NCI-H1417 treated with DMSO at 0.1 percent for 48 hours (cell line): ENCODE measurements around the gene COL21A1.
"Not testable (repeated sequence)": the region's sequence is repeated elsewhere in the genome, so short reads cannot be mapped to it uniquely, and the experiment has no call there.

Experiments
- DNase-seq: peaks from one replicate; lab custom pipeline; 2025; lab: John Stamatoyannopoulos, UW

Gene COL21A1

DNA sequence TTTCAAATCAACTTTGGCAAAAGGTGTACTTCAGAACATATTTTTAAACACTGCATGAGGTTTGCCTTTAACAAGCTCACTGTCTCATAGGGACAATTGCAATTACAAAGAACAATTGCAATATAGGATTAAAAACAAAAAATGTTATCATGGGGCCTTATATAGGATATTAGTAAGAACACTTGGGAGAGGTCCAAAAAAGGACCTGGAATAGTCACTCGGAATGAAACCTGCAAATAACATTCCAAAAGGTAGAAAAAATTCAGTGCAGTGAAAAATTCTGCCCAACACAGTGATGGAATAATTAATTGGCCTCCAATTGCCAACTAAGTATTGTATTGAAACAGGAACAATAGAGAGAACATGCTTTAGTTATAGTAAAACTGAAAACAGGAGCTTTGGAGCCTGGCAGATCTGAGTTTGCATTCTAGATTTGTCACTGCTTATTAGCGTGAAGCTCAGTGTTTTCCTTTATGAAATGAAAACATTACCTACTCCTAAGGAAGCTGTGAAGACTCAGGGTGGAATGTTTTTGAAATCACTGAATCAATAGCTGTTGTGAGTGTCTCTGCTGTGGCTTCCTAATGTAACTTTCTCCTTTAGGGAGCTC lies 199.3 kb downstream of the COL21A1 start:
- DNase-seq, result no peak

DNA sequence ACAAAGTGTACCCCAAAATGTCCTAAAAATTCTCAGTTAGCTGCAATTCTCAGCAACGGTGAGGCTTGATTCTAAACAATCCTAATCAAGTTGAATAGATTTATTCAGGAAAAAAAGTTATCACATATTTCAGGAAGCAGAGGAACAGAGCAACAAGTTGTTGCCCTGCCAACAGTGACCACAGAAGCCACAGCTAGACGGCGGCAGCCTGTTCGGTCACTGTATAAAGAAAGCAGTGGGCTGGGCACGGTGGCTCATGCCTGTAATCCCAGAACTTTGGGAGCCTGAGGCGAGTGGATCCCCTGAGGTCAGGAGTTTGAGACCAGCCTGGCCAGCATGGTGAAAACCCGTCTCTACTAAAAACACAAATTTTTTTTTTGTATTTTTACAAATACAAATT lies 200.8 kb downstream of the COL21A1 start:
- no peak for DNase-seq

DNA sequence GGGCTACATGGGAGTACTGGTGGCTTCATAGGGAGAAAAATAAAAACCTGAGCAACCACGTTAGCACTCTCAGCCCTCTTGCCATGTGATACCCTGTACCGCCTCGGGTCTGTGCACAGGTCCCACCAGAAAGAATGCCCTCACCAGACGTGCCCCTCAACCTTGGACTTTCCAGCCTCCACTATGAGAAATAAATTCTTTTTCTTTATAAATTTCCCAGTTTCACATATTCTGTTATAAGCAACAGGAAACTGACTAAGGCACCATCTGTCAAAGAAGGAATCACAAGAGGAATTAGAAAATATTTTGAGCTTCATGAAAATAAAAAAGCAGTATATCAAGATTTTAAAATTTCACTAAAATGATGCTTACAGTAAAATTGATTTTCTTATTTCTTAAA lies 203.6 kb downstream of the COL21A1 start:
- no peak for DNase-seq

DNA sequence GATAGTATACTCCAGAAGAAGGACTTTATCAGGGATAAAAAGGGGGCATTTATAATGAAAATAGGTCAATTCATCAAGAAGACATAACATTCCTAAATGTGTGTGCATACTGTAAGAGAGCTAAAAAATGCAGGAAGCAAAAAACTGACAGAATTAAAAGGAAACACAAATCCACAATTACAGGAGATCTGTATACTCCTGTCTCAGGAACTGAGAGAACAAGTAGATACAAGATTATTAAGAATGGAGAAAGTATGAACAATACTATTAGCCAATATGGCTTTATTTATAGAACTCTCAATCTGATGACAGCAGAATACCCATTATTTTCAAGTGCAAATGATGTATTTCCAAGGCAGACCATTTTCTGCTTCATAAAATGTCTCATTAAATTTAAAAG lies 204.3 kb downstream of the COL21A1 start:
- DNase-seq, result no peak

DNA sequence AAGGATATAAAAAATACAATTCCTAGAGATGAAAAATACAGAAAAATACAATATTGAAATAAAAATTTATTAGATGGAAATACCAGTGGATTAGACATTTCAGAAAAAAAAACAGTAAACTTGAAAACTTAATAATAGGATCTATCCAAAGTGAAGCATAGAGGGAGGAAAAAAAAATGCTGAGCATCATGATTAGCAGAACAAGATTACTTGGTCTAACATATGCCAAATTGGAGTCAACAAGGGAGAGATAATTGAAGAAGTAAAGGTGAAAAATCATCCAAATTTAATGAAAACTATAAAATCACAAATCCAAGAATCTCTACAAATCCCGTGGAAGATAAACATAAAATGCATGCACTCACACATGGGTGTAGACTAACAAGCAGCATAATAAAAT lies 205.8 kb downstream of the COL21A1 start:
- no peak for DNase-seq

DNA sequence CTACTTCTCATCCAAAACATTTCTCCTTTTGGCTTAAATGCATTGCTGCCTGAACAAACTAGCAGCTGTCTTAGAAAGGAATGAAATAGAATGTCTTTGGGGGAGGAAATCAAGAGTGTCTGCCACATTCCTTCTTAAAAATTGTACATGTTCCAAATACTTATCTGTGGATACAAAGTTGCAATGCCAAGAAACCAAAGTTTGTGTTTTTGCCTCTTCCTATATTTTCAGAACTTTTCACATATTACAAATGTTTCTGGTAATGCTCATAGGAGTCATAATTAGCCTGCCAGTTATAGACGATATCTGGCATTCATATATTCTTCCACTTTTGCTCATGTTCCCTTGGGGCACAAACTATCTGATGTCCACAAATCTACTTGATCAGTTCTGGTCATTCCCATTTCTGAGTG lies 206.5 kb downstream of the COL21A1 start:
- no peak for DNase-seq

DNA sequence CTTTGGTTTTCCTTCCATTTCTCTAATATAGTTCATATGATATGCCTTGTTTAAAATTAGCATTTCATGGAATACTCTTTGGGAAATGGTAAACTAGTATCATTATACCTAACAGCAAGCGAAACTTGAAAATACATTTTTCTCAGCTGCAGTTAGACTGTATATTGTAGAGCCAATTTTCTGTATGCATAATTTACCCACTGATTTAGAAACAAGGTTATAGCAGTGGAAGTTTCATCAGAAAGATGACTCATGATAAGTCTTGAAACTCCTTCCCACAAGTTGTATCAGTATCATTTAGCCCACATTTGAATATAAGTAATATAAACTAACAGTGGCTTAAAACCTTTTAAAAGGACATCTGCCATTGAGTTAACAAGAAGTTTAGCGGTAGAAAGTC lies 207.2 kb downstream of the COL21A1 start:
- no peak for DNase-seq

DNA sequence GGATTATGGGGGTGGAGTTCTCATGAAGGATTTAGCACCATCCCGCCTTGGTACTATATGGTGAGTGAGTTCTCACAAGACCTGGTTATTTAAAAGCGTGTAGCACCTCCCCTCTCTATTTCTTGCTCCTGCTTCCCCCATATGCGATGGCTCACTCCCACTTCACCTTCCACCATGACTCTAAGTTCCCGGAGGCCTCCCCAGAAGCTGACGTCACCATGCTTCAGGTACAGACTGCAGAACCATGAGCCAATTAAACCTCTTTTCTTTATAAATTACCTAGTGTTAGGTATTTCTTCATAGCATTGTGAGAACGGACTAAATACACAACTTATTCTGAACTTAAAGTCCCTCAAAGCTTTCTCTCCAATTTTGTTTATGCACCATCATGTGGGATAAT lies 208.6 kb downstream of the COL21A1 start:
- no peak for DNase-seq

DNA sequence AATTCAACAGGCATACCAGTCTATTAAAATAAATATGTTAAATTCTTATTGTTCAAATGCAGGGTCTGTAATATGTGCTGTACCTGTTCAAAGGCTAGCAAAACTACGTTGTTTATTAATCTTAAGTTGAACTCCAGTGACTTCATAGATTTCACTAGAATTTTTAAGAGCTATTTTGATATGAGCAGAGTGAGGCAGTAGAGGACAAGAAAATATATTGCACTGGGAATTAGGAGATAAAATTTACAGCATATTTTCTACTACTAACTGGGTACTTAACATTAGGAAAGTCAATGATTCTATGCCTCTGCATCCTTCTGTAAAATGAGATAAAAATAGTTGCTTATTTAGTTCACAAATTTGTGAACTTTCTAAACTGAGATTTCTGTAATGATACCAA lies 209.8 kb downstream of the COL21A1 start:
- DNase-seq, result no peak

DNA sequence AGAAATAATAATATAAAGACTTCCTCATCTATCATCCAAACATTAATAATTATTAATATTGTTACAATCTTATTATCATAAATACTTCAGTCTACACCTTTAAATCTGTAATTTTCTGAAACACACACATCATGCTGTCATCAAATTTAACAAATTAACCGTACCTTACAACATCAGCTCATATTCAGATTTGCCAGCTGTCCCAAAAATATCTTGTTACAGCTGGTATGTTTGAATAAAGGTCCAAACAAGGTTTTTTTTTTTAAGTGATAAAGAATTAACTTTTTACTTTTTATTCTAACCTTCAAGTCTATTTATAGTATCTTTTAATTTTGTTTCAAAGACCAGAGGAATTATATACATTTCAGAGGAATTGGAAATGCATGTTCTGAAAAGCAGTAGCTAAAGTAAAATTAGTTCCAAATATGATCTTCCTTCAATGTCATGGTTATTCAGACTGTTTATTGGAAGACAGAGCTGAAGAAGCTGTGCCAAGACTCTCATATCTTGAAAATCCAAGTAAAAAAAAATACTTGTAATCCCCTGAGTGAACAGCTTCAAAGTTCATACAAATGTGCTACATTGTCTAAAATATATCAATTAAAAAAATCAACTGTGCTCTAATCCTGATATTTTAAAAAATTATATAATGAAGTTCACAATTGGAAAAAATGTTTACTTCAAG lies 210.3 kb downstream of the COL21A1 start:
- DNase-seq, result no peak

DNA sequence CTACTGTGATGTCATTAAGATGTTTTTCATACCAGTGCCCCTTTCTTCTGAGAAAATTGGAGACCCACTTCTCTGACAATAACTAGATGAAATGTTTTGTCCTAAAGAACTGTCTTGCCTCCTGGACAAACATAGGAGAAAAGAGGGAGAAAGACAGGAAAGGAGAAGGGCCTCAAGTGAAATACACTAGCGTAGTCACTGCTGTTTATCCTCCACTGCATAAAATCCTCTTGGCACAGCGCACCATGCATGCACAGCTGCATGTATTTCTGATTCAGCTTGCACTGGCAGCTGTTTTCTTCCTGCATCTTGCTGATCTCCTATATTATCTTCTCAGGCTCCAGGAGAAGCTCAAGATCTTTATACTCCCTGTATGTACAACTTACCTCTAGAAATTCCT lies 214.0 kb downstream of the COL21A1 start:
- DNase-seq, result no peak

DNA sequence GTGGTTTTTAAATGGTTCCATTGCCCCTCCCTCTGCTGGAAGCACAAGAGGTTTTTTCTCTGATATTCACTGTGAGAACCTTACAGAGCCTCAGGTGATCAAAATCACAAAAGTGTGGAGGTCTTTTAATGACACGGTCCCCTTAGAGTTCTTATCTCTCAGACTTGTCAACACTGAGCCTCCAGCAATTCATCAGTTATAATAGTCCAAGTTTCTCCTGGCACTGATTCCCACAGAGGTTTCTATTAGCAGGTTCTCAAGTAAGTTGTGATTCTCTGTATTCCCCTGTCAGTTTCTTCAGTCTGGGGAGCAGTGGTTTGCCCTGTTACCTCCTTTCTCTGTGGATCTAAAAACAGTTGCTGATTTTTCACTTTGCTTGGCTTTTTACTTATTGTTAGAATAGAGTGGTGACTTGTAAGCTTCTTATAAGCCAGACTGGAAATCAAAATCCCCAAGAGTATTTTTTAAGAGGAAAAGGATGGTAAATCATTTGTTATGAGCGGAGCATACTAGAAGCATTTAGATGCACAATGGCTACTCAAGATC lies 214.6 kb downstream of the COL21A1 start:
- no peak for DNase-seq

DNA sequence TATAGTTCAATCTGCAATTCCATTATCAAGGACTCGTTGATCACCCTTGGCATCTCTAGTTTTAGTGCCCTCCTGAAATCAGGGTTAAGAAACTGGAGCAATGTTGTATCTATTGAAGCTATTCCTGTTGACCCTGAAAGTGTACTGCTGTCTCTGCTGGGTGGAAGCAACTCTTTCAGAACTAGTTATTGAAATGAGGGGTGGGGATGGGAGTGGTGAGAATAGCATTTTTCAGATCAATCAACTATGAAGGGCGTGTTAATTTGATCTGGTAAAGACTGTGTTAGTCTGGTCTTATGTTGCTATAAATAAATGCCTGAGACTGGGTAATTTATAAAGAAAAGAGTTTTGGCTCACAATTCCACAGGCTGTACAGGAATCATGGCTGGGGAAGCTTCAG lies 219.5 kb downstream of the COL21A1 start:
- no peak for DNase-seq

DNA sequence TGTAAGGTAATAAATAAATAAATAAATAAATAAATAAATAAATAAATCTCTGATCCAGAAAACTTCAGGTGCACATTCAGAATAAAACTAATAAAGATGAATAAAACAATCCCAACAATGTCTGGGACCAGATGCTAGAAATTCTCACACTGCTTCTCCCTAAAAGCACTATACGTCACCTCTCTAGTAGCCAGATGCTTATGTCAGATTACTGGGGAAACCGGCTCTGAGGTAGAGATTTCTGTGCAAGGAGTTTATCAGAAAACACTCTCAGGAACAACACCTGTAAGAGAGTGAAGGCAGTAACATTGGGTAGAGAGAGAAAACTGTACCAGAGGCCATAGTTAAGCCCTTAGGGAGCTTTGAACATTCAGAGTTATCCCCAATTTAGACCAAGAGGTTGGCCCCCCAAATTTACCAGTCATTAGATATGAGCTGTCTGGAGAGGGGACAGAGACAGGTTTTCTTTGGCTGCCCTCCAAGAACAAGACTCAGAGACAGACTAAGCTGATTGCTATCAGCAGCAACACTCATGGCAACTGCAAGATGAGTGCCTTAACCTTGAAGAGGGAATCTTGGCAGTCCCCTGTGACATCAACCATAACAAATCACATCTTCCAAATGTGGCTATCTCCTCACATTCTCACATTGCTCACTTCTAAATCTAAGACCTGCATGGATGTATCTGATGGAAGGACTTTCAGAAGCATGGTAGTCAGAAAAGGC lies 220.8 kb downstream of the COL21A1 start:
- DNase-seq, result no peak

DNA sequence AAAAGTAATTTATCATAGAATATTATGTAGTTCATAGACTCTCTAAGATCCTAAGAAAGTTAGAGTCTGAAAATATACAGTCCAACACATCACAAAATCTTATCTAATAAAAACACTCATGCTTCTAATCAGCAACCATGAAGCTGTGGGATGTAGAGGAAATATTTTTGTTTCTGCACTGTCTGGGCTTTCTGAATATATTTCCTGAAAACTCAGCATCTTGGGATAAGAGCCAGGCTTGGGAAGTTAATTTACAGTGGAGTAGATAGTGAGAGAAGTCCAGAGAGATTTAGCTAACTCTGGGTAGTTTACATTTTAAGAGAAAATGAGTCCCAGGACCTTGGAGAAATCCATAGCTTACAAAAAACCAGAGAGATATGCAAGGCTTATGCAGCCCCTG lies 221.6 kb downstream of the COL21A1 start:
- no peak for DNase-seq

DNA sequence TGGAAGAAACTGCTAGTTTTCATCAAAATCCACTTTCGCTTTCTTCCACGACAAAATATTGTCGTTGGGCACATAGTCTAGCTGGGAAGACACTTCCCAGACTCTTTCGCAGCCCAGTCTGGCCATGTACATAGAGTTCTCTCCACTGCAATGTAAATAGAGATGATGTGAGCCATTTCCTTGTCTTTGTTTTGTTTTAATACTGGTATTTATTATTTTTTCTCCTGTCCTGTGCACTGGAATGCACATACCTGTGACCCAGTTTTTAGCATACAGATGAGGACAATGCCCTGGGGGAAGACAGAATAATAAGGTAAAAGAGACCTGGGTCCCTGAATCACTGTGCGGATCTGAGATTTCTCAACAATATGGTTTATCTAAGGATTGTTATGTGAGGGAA lies 222.4 kb downstream of the COL21A1 start:
- DNase-seq, result no peak

DNA sequence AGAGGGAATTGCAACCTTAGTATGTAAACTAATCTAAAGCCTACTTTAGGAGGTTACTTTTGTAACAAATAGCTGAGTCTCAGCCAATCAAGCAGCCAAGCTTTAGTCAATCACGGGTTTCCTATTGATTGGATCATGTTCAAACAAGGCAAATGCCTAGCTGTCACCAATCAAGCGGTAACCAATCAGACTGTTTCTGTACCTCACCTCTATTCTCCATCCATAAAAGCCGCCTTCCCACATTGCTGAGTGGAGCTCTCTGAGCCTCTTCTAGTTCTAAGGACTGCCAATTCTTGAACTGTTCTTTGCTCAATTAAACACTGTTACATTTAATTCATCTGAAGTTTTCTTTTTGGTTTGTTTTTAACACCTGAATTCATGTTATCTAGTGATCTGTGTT lies 223.6 kb downstream of the COL21A1 start:
- DNase-seq, result no peak

DNA sequence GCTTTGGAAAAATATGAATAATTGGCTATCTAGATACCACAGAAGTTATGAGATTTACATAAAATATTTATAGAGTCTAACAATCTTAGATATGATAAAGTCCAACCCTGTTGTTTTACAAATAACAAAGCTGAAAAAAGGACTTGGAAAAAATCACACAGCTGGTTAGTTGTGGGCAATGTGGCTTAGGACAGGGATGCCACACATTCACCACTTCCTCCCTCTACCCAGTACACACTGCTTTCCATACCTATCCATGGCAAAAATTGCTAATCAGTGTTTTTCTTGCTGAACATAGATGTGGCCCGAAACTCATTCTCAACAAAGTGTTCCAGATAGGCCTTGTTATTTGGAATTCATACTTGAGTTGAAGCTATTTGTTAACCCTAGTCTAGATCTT lies 224.7 kb downstream of the COL21A1 start:
- DNase-seq, result no peak

DNA sequence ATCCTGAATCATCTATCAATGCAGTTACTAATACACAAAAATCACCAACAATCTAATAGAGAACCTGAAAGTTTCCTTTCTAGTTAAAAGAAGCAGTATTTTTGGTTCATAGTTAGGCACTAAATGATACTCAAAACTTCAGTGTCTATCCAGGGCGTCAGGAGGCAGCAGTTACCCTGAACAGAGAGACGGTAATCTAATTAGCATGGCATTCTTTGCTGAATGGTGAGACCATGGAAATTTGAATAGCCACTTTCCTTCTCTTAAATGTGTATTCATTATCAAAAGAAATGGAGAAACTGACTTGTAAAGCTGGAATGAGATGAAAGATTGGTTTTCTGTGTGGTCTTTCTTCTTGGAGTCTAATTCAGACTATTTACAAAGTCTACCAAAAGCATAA lies 225.4 kb downstream of the COL21A1 start:
- no peak for DNase-seq

DNA sequence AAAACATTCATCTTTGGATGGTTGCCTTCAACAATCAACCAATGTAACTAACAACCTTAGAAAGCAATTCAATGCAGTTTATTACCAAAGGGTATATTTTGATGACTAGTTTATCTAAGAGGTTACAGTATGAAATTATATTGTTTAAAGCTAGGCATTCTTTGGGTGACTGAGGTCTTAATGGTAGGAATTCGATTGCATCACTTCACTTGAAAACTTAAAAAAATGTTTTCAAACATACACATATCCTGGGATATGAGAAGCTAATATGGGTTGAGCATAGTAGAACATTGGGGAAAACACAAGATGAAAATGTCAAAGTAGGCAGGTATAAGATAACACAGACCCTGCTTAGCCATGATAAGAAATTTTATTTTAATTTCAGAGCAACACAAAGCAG lies 227.4 kb downstream of the COL21A1 start:
- DNase-seq, result no peak

DNA sequence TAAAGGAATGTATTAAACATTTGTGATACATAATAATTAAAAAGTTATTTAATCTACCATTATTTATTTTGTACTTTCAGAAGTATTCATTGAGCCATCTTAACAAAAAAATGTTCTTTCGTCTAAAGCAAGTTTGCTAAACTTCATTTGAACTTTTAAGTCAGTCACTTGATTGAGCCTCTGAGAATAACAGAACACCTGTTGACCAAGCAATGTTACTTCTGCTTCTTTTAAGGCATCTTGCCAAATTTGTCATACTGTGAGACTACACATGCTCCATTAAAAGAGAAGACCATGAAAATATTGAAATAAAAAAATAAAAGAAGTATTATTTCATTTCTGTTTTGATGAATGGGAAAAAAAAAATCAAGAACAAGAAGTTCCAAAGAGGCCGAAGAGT lies 230.2 kb downstream of the COL21A1 start:
- no peak for DNase-seq

DNA sequence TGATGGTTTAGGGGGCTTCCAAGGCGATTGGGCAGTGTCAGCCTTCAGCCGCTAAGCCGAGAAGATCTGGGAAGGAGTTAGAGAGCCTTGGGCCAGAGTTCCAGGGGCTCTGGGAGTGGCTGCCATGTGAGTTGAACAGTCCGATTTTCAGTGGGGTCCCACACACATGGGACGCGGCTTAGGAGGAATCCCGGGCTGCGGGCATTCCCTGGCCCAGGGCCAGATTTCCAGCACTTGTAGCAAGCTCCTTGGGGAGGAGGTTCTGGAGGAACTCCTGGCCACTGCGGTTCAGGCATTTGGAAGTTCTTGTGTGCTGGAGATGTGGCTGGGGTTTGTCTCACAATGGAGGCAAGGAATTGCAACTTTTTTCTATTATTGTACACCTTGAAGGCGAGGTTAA lies 233.3 kb downstream of the COL21A1 start:
- DNase-seq, result not testable (repeated sequence)

DNA sequence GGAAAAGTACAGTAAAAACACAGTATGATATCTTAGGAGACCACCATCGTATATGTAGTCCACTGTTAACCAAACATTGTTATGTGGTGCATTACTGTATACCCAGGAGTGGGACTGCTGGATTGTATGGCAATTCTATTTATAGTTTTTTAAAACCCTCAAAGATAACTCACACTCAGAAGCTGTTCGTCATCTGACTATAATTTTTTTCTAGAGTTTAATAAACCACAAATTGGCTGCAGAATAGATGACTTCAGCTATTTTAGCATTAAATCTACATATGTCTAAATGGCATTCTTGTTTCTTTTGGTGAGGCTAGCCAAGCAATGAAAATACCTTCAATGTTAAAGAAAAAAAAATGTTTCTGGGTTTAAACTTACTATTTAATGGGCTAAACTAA lies 237.7 kb downstream of the COL21A1 start:
- DNase-seq, result no peak
